HG03442 (cell line): Measurements from ENCODE around the gene TLCD3B.
"Not testable (repeated sequence)": the region's sequence is repeated elsewhere in the genome, so short reads cannot be mapped to it uniquely, and the experiment has no call there.

Experiments used
- ATAC-seq: cut with Tn5 transposase; IDR thresholded peaks from one replicate; pipeline ENCODE4 v1.9.1; 2021; ENCODE audit warnings: mild to moderate bottlenecking, moderate library complexity; ENCODE audit not compliant: unreplicated experiment

Gene TLCD3B

GRCh38 chr16:30027588-30028437 lies 3.3 kb downstream of the TLCD3B start:
- ATAC-seq: no peak

- ATAC-seq: no peak
Observed at GRCh38 chr16:30026449-30026848, 4.6 kb downstream of the TLCD3B start.

GRCh38 chr16:30025574-30025973 lies 5.5 kb downstream of the TLCD3B start:
- no peak for ATAC-seq

- no peak for ATAC-seq
Observed at GRCh38 chr16:30025156-30025555, 5.9 kb downstream of the TLCD3B start.

- no peak for ATAC-seq
Observed at GRCh38 chr16:30024451-30024850, 6.6 kb downstream of the TLCD3B start.

GRCh38 chr16:30023586-30023985 lies 7.5 kb downstream of the TLCD3B start:
- no peak for ATAC-seq

- ATAC-seq: no peak
Observed at GRCh38 chr16:30022887-30023286, 8.2 kb downstream of the TLCD3B start, which contains the start of gene C16orf92. TSS of gene C16orf92 (plus strand) at chr16:30023198. CDS start at chr16:30023341, 143 bp downstream.

- ATAC-seq: no peak
Observed at GRCh38 chr16:30018731-30019158, 12.3 kb downstream of the TLCD3B start.

- ATAC-seq: not testable (repeated sequence)
Observed at GRCh38 chr16:30017937-30018336, 13.1 kb downstream of the TLCD3B start.

- no peak for ATAC-seq
Observed at GRCh38 chr16:30017277-30017656, 13.8 kb downstream of the TLCD3B start.

GRCh38 chr16:30016555-30017276 lies 14.4 kb downstream of the TLCD3B start:
- ATAC-seq: no peak

GRCh38 chr16:30015450-30015849 lies 15.6 kb downstream of the TLCD3B start:
- not testable (repeated sequence) for ATAC-seq

- ATAC-seq: not testable (repeated sequence)
Observed at GRCh38 chr16:30012598-30012997, 18.5 kb downstream of the TLCD3B start.

- no peak for ATAC-seq
Observed at GRCh38 chr16:30011714-30012504, 19.2 kb downstream of the TLCD3B start.

GRCh38 chr16:30010844-30011713 lies 20.0 kb downstream of the TLCD3B start, which contains the start of gene DOC2A:
TSS of gene DOC2A (minus strand) at chr16:30011027. CDS start at chr16:30010222, 805 bp downstream.
- ATAC-seq: no peak

- no peak for ATAC-seq
Observed at GRCh38 chr16:30009990-30010843, 20.9 kb downstream of the TLCD3B start.

GRCh38 chr16:30009085-30009862 lies 21.8 kb downstream of the TLCD3B start:
- ATAC-seq: no peak

GRCh38 chr16:30007378-30007895 lies 23.6 kb downstream of the TLCD3B start:
- no peak for ATAC-seq
